Thoracic aorta (tissue), 2 donors: ENCODE measurements around the gene CCR7. TPM values are rescaled to one million over a fixed set of nuclear protein-coding genes. Genes with fewer than 3 reads are reported as not detected.
"Not testable (repeated sequence)": the region's sequence is repeated elsewhere in the genome, so short reads cannot be mapped to it uniquely, and the experiment has no call there.

Source experiments
- ATAC-seq: fragments of 150-250 bp; one replicate; pipeline ENCODE4 v1.8.0; 2017; ENCODE audit warnings: low read depth; ENCODE audit not compliant: insufficient number of reproducible peaks, low FRiP score
- DNase-seq: peaks from one replicate; pipeline ENCODE4 v3.0.0-alpha.2; 2020; ENCODE audit warnings: low spot score
- H3K27ac ChIP-seq, 2 donors: fragments of 200-600 bp; sonication (generic); 1 replicate in 1 of 2; 2 replicates in 1 of 2; pipeline ENCODE4 v1.5.1; 2016; ENCODE audit warnings: mild to moderate bottlenecking in 2 of 2, moderate library complexity in 2 of 2
- H3K27me3 ChIP-seq: fragments of 200-600 bp; sonication (generic); replicated peaks from 2 replicates; pipeline ENCODE4 v1.6.0; 2016; ENCODE audit warnings: mild to moderate bottlenecking; ENCODE audit not compliant: insufficient read depth
- H3K36me3 ChIP-seq: fragments of 200-600 bp; sonication (generic); one replicate; pipeline ENCODE4 v1.5.1; 2016
- H3K4me1 ChIP-seq, 2 donors: fragments of 200-600 bp; sonication (generic); 1 replicate in 1 of 2; 2 replicates in 1 of 2; pipeline versions ENCODE4 v1.5.1 to v1.6.0; 2016; ENCODE audit warnings: low read depth in 2 of 2, mild to moderate bottlenecking in 1 of 2; ENCODE audit not compliant: control insufficient read depth in 1 of 2
- H3K4me3 ChIP-seq: fragments of 200-600 bp; sonication (generic); 2 replicates; pipeline ENCODE4 v1.5.1; 2016; ENCODE audit warnings: mild to moderate bottlenecking
- H3K9me3 ChIP-seq: fragments of 200-600 bp; sonication (generic); 2 replicates; pipeline ENCODE4 v1.5.1; 2016
- total RNA-seq, 2 donors: library from RNA; depleted of rRNA; stranded (reverse); fragments of >200 nt; gene quantifications; one replicate each; pipeline versions ENCODE4 v1.1.0 to v1.2.3, GENCODE V29; 2016
- TF ChIP-seq, protein P1 (sequence below): fragments of 200-600 bp; sonication (generic); IDR thresholded peaks from one replicate; pipeline ENCODE4 v1.5.1; 2019; ENCODE audit warnings: antibody characterized with exemption

CCR7 gene
- total RNA-seq, 2 donors from 2014 or later: not detected

DNA sequence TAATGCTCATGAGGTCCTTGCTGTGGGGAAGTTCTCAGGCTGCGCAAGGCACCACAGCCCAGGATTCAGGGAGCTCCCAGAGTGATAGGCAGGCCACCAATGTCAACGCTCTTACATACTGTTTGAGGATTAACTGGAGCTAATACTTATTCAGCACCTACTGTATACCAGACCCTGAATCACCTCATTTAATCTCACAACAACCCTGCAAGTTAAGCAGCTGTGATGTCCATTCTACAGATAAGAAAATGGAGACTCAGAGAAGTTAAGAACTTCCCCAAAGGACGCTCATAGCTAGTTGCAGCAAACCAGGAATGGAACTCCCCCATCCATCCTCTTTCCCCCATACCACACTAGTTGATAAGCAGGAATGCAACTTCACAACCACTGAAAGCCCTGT lies 25.5 kb upstream of the CCR7 start:
- H3K4me3 ChIP-seq: no peak overlapping the region
- H3K4me1 ChIP-seq: no peaks in the 10 kb centered on the region
- DNase-seq: no peak
- TF ChIP-seq, protein P1, sequence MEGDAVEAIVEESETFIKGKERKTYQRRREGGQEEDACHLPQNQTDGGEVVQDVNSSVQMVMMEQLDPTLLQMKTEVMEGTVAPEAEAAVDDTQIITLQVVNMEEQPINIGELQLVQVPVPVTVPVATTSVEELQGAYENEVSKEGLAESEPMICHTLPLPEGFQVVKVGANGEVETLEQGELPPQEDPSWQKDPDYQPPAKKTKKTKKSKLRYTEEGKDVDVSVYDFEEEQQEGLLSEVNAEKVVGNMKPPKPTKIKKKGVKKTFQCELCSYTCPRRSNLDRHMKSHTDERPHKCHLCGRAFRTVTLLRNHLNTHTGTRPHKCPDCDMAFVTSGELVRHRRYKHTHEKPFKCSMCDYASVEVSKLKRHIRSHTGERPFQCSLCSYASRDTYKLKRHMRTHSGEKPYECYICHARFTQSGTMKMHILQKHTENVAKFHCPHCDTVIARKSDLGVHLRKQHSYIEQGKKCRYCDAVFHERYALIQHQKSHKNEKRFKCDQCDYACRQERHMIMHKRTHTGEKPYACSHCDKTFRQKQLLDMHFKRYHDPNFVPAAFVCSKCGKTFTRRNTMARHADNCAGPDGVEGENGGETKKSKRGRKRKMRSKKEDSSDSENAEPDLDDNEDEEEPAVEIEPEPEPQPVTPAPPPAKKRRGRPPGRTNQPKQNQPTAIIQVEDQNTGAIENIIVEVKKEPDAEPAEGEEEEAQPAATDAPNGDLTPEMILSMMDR: no peak
- no peaks in the 10 kb centered on the region for H3K9me3 ChIP-seq
- no peak overlapping the region for H3K27ac ChIP-seq
- ATAC-seq: no peak
- H3K27me3 ChIP-seq: no peaks in the 10 kb centered on the region
- no peaks in the 10 kb centered on the region for H3K36me3 ChIP-seq

DNA sequence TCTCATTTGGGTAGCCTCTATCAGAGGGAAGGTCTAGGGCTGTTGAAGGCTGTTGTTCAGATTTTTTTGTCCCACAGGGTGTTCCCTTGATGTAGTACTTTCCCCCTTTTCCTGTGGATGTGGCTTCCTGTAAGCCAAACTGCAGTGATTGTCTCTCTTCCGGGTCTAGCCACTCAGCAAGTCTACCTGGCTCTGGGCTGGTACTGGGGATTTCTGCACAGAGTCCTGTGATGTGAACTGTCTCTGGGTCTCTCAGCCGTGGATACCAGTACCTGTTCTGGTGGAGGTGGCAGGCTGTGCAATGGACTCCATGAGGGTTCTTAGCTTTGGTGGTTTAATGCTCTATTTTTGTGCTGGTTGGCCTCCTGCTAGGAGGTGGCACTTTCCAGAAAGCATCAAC lies 23.3 kb upstream of the CCR7 start:
- Histone ChIP-seq H3K9me3 (peaks cover 8% of the 10 kb centered on the region), H3K4me1 (no peaks in the 10 kb centered on the region), H3K4me3 (no peak overlapping the region), H3K27ac (no peak overlapping the region), H3K36me3 (no peaks in the 10 kb centered on the region), H3K27me3 (no peaks in the 10 kb centered on the region)
- DNase-seq: no peak
- TF ChIP-seq, protein P1: no peak
- no peak for ATAC-seq

DNA sequence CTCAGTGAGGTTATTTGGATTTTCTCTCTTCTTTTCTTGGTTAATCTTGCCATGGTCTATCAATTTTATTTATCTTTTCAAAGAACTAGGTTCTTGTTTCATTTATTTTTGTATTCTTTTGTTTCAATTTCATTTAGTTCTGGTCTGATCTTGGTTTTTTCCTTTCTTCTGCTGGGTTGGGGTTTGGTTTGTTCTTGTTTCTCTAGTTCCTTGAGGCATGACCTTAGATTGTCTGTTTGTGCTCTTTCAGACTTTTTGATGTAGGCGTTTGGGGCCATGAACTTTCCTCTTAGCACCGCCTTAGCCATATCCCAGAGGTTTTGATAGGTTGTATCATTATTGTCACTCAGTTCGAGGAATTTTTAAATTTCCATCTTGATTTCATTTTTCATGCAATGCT lies 21.0 kb upstream of the CCR7 start:
- not testable (repeated sequence) for H3K4me3 ChIP-seq, H3K4me1 ChIP-seq, H3K36me3 ChIP-seq, ATAC-seq, H3K27ac ChIP-seq, DNase-seq, H3K9me3 ChIP-seq, H3K27me3 ChIP-seq

DNA sequence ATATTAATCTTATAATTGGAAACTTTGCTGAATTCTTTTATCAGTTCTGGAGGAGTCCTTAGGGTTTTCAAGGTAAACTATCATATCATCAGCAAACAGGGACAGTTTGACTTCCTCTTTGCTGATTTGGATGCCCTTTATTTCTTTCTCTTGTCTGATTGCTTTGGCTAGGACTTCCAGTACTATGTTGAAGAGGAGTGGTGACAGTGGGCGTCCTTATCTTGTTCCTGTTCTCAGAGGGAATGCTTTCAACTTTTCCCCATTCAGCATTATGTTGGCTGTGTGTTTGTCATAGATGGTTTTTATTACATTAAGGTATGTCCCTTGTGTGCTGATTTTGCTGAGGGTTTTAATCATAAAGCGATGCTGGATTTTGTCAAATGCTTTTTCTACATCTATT lies 19.7 kb upstream of the CCR7 start:
- H3K4me1 ChIP-seq, ATAC-seq, H3K4me3 ChIP-seq, DNase-seq, H3K27ac ChIP-seq, H3K9me3 ChIP-seq, H3K27me3 ChIP-seq, H3K36me3 ChIP-seq: not testable (repeated sequence)

DNA sequence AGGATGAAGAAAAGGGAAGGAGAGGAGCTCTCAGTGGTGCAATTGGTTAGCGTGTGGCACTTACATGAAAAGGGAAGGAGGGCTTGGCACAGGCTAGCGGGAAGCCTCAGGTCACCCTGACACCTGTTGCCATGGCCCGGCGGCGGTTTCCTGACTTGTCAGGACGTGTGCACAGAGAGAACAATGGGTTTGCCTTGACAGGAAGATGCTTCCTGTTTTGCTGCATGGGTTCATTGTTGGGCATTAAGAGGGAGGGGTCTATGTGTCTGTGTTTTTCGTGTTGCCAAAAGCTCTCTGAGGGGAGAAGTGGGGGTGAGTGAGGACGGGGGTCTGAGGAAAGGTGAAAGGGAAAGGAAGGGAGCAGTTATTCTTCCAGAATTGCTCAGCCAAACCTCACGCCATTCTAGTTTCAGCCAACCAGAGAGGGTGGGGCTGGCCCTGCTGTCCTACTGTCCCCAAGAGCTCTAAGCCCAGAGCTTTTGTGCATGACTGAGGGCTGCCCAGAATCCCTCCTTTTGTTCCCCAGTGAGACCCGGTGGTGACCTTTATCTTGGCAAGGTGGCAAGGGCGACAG lies 17.1 kb upstream of the CCR7 start:
- H3K4me3 ChIP-seq: no peak overlapping the region
- TF ChIP-seq, protein P1: no peak
- no peaks in the 10 kb centered on the region for H3K4me1 ChIP-seq
- H3K9me3 ChIP-seq: peaks cover 8% of the 10 kb centered on the region
- H3K36me3 ChIP-seq: no peaks in the 10 kb centered on the region
- H3K27me3 ChIP-seq: no peaks in the 10 kb centered on the region
- ATAC-seq (no peak), DNase-seq (no peak)
- no peak overlapping the region for H3K27ac ChIP-seq

DNA sequence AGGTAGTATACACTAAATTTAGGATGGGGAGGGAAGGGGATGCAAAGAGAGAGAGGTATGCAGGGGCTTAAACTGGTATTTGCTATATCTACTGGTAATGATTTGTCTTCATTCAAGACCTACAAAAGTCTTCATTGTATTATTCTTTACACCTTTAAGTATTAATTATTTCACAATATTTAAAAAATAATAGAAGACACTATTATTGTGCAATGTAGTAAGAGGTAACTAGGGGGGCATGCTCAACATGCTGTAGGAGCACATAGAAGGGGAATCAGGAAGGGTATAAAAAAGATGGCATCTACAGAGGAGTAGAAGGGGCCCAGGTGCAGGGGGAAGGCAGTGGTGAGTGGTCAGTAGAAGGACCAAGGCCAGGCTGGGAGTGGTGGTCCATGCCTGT lies 14.9 kb upstream of the CCR7 start:
- no peak overlapping the region for H3K4me3 ChIP-seq
- no peak overlapping the region for H3K27ac ChIP-seq
- TF ChIP-seq, protein P1: no peak
- DNase-seq (no peak), ATAC-seq (no peak)
- no peaks in the 10 kb centered on the region for H3K4me1 ChIP-seq
- no peaks in the 10 kb centered on the region for H3K36me3 ChIP-seq
- peaks cover 7% of the 10 kb centered on the region for H3K9me3 ChIP-seq
- H3K27me3 ChIP-seq: no peaks in the 10 kb centered on the region
